ENCODE data around the gene HOTAIR.

Gene HOTAIR

GRCh38 chr12:53974084-53975063 lies at the start of gene HOTAIR:
Gene HOTAIR (minus strand): TSS chr12:53974954.
- DNase-seq (ENCODE audit: low spot score): no peak

DNA sequence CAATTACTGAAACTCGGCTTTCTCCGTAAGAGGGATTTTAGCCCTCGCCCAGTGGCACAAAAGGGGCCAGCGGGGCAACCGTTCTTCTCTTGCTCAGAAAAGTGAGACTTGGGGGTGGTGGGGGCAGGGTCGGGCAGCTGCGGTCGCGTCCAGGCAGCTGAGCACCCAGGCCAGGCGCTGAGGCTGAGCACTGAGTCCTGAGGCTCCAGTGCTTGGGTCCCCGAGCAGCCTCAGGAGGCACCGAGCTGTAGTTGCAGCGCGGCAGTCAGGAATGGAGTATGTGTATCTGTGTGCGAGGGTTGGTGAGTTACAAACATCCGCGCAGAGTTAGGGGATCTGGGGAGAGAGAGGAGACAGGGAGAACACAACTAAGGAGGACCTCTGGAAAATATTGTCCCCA lies 49.4 kb upstream of the HOTAIR start:
- DNase-seq (ENCODE audit: low spot score): no peak

GRCh38 chr12:54022960-54023884 lies 48.5 kb upstream of the HOTAIR start:
- DNase-seq (ENCODE audit: low spot score): no peak

DNA sequence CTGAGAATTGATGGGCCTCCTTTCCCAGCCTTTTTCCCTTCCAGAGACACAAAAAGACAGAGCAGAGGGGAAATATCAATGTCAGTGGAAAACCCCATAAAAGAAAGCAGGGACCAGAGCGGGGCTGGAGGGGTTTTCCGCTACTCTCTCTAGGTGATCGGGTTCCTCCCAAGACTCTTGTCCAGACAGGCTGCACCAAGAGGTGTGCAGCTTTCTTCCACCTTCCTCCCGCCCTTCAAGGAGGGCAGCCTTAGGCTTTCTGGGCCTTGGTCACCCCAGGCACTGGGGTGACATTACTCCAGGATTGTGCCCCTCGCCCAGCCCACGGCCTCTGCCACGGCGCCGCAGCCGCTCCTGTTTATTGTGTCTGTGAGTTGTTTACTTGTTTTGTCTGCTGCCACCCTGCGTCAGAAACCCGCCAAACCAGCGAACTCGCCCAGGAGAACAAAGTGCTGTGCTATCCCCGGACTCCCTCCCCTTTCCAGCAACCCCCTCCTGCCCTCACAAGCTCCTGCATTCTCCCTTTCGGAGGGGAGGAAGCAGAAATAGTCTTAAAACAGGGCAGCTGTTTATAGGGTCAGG lies 46.8 kb upstream of the HOTAIR start:
- no peak for DNase-seq (ENCODE audit: low spot score)

- no peak for DNase-seq (ENCODE audit: low spot score)
Observed at GRCh38 chr12:54020591-54021405, 46.0 kb upstream of the HOTAIR start.

GRCh38 chr12:54019924-54020590 lies 45.3 kb upstream of the HOTAIR start:
- no peak for DNase-seq (ENCODE audit: low spot score)

DNA sequence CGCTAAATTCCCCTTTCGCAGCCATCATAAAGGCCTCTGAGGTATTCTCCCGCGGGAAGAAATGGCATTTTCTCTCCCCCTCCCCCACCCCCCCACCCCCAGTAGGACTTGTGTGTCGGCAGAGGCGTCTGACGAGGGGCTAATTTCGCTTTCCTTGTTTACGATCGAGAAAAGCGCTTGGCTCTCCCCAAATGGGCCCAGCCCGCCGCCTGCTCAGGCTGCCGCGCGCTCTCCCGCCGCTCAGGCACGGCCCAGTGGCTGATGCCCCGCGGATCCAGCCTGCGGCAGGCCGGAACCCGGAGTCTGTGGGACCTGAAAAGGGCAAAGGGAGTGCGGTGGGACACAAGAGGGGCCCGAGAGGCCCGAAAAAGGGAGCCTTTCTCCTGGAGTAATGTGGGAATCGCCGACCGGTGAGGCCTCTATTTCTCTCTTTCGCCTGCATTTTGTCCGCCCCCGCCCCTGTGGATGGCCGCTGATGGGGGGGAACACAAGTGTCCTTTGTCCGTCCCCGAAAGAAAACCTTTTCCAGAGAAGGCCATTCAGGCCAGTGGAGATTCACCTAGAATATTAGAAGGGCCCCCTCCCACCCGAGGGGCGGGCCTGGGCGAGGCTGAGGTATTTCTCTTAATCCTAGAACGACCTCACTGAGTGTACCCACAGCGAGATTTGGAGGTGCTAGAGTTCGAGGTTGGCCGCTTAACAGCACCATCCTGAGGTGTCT lies 44.5 kb upstream of the HOTAIR start:
- DNase-seq (ENCODE audit: low spot score): no peak

DNA sequence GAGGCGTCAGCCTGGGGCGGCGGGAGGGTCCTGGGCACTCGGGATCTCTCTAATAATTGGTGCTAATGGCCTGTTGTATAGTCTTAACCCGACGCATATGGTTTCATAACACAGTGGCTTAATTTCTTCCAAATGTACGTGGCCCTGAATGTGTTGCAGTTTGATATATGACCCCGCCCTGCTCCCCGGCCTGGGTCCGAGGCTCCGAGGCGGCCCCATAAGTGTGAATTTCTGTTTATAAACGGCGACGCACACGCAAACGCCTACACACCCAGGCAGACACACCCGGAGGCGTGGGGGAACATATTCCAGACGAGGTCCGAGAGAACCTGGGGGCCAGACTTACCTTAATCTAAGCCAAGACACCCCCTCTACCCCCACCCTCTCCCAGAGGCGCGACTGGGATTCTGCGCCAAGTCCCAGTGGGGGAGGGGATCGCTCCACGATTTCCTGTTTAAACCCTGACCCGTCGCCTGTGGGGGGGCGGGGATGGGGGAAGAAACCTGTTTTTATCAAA lies 43.8 kb upstream of the HOTAIR start:
- DNase-seq (ENCODE audit: low spot score): no peak

DNA sequence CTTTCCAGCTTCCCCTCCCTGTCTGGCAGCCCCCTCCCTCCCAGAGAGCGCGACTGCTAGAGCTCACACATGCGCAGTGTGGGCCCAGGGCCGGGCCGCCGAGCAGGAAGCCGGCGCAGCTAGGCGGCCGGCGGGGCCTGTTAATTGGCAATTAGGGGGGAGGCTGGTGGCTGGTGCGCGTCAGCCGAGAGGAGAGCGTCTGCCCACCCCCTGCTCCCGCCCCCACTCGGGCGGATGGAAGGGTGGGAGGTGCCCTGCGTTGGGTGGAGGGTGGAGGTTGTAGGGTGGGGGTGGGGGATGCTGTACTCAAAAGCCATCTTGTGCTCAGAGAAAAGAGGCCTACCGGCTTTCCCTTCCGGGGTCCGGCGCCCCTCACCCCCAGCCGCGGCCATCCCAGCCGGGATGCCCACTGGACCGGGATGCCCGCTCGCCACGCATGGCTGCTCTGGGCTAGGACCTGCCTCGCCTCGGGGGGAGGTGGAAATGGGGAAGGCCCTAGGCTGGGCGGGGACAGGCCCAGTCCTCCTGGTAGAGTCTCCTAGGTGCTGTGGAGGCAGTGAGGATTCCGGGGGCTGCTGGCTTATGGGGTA lies 43.2 kb upstream of the HOTAIR start:
- peak; percentile 59 for DNase-seq (ENCODE audit: low spot score)

DNA sequence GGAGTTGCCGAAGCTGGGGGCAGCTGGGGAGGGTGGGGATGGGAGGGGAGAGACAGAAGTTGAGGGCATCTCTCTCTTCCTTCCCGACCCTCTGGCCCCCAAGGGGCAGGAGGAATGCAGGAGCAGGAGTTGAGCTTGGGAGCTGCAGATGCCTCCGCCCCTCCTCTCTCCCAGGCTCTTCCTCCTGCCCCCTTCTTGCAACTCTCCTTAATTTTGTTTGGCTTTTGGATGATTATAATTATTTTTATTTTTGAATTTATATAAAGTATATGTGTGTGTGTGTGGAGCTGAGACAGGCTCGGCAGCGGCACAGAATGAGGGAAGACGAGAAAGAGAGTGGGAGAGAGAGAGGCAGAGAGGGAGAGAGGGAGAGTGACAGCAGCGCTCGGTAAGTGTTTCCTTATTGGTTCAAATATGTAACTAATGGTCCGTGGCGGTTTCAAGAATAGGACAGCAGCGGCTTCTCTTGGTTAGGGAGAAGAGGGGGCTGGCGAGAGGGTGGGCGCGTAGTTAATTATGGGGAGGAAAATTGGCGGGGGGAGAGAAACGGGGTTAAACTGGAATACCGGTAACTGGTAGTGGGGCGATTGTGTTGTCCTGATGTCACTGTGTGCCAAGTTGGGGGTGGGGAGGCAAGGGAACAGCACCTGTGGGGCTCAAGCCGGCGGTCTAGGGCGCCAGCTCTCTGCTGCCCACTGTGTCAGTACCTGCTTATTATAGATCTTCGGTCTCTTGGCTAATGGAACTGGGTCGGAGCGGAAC lies 42.5 kb upstream of the HOTAIR start:
- no peak for DNase-seq (ENCODE audit: low spot score)

- DNase-seq (ENCODE audit: low spot score): no peak
Observed at GRCh38 chr12:54016478-54016964, 41.8 kb upstream of the HOTAIR start.

- no peak for DNase-seq (ENCODE audit: low spot score)
Observed at GRCh38 chr12:54016051-54016450, 41.3 kb upstream of the HOTAIR start.

- DNase-seq (ENCODE audit: low spot score): no peak
Observed at GRCh38 chr12:54015018-54015931, 40.5 kb upstream of the HOTAIR start.

GRCh38 chr12:54014377-54015017 lies 39.7 kb upstream of the HOTAIR start:
- DNase-seq (ENCODE audit: low spot score): no peak

- no peak for DNase-seq (ENCODE audit: low spot score)
Observed at GRCh38 chr12:54012631-54013409, 38.1 kb upstream of the HOTAIR start.

Data from hepatic stellate cell (primary cell).